GM20000 (cell line): ENCODE measurements around the gene TMEM63B.
"Not testable (repeated sequence)": the region's sequence is repeated elsewhere in the genome, so short reads cannot be mapped to it uniquely, and the experiment has no call there.

ENCODE experiments used
- DNase-seq: peaks from one replicate; pipeline ENCODE4 v3.0.0; 2012; ENCODE audit warnings: low spot score
- TF ChIP-seq, protein P1 (sequence below): IDR thresholded peaks from 2 replicates; pipeline ENCODE4 v1.5.1; 2012; ENCODE audit warnings: mild to moderate bottlenecking, control low read depth; ENCODE audit errors: extremely low read depth, missing control alignments

The TMEM63B gene

DNA sequence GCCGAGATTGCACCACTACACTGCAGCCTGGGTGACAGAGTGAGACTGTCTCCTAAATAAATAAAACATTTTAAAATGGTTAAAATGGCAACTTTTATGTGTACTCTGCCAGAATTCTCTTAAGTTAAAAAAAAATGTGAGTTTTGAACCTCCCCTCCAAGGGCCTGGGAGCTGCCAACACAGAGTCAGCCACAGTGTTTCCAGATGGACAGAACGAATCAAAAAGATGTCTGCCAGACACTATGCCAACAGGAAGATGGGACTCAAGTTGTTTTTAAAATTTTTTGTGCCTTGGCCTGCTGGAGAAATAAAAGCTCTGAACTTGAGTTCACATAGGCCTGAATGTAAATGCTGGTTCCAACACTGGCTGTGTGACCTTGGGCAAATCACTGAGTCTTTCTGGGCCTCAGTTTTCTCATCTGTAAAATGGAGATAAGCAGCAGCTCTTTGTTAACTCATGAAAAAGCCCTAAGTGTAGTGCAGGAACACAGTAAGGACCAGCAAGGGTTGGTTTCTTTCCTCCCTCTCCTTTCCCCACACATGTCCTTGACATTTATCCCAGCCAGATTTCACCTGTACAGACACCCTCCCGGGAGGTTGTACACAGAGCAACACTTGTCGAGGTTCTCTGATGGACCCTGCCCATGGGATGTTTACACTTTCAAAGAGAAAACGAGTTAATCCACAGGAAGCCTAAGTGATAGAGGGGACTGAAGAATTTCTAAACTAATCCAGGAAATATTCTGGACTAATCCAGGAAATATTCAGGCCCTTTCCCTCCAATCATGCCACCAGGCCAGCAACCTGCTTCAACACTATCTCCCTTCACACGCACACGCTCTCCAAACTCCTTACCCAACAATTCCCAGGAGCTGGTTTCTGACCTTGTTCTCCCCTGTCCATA lies 35.1 kb upstream of the TMEM63B start:
- TF ChIP-seq, protein P1, sequence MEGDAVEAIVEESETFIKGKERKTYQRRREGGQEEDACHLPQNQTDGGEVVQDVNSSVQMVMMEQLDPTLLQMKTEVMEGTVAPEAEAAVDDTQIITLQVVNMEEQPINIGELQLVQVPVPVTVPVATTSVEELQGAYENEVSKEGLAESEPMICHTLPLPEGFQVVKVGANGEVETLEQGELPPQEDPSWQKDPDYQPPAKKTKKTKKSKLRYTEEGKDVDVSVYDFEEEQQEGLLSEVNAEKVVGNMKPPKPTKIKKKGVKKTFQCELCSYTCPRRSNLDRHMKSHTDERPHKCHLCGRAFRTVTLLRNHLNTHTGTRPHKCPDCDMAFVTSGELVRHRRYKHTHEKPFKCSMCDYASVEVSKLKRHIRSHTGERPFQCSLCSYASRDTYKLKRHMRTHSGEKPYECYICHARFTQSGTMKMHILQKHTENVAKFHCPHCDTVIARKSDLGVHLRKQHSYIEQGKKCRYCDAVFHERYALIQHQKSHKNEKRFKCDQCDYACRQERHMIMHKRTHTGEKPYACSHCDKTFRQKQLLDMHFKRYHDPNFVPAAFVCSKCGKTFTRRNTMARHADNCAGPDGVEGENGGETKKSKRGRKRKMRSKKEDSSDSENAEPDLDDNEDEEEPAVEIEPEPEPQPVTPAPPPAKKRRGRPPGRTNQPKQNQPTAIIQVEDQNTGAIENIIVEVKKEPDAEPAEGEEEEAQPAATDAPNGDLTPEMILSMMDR = no peak
- no peak for DNase-seq

DNA sequence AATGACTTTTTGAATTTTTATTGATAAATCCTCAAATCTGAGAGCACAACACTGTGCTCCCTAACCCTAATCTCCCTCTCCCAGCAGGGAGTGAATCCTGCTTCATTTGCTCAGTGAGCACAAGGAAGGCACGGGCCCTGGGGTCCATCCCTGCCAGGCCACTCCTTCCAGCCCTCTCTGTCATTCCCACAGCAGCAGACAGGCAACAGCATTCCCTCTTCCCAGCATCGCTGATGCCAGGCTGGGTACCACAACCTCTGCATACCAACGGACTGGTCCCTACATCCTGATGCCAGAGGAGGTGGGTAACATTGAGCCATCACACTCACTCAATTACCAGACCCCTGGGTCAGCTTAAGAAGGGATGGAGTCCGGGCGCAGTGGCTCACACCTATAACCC lies 34.3 kb upstream of the TMEM63B start:
- TF ChIP-seq, protein P1 = no peak

DNA sequence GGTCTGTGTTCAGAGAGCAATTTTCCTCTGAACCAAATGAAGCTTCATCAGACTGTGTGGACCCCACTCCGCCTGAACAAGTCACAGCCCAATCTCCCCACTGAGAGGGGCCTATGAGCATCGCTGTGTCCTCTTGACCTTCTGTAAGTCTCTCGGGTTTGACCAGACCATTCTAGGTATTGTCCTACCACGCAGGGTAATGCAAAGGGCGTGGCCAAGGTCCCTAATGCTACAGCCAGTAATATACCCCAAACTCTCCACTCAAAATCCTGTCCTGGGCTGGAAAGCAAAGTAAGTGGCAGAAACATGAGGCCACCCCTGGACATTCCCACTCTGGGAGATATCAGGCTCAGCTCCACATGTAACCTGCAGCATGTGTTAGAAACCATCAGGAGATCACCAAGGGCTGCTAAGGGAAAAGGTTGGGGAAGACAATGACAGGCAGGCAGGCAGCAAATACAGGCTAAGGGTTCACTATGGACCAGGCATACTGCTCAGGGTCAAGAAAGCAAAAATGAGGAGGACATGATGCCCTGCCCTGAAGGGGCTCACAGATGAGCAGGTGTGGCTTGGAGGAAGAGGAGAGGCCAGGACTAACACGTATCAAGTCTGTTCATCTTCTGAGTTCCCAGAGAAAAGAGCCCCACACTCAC lies 33.5 kb upstream of the TMEM63B start:
- DNase-seq = no peak
- TF ChIP-seq, protein P1 = no peak

More for the DNA sequence above, 34.3 kb upstream of the TMEM63B start:
- DNase-seq = no peak

DNA sequence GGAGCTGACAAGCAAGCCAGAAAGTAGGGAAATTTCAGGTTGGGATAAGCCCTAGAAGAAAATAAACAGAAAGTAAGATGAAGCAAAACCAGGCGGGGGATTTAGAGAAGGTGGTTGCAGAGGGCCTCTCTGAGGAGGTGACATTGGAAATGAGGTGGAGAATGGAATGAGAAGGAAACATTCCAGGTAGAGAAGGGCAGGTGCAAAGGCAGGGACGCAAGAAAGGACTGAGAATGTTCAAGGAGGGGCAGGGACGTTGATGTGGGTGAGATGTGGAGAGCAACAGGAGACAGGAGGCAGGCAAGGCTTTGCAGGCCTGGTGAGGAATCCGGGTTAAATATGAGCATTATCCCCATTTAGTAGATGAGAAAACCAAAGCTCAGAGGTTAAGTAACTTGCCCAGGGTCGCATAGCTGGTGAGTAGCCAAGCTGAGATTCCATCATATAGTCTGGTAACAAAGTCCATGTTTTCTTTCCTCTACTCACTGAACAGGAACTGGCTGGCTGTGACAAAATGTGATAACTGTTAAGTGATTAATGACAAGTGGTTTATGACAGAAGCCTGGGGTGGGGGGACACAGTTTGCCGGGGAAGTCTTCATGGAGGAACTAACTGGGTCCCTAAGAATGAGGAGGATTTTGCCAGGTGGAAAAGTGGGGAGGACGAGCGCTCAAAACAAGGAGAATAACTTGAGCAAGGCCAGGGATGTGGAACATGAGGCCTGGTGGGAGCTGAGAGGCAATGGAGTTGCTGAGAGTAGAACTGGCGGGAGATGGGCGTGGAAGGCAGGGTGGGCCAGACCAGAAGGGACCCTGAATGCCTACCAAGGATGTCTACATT lies 32.7 kb upstream of the TMEM63B start:
- TF ChIP-seq, protein P1 = no peak
- DNase-seq = no peak

DNA sequence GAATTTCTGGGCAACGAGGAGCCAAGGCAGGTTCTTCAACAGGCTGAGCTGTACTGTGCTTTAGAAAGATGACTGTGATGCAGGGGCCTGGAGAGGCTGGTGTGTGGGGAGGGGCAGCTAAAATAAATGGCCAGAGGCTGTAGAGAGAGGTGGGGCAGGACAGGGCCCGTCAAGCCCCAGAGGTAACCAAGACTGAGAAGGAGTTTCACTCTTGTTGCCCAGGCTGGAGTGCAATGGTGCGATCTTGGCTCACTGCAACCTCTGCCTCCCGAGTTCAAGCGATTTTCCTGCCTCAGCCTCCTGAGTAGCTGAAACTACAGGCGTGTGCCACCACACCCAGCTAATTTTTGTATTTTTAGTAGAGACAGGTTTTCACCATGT lies 32.1 kb upstream of the TMEM63B start:
- not testable (repeated sequence) for DNase-seq

DNA sequence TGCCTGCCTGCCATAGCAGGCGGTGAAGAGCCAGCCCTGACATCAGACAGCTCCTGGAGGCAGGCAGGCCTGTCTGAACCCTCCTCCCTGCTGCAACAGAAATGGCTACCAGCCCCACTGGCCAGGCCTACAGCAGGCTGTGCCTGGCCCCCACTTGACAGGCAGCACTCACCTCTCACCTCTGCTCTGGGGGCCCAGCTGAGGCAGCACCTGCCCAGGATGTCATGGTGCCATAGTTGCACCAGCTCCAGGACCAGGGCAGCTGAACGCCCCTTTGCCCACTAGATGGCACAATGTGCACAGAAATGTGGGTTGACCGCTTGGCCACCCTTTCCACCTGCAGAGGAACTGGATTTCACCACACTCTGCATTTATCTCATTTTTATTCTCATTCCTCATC lies 30.7 kb upstream of the TMEM63B start:
- peak; percentile 83 for DNase-seq
- TF ChIP-seq, protein P1 = peak; percentile 98

DNA sequence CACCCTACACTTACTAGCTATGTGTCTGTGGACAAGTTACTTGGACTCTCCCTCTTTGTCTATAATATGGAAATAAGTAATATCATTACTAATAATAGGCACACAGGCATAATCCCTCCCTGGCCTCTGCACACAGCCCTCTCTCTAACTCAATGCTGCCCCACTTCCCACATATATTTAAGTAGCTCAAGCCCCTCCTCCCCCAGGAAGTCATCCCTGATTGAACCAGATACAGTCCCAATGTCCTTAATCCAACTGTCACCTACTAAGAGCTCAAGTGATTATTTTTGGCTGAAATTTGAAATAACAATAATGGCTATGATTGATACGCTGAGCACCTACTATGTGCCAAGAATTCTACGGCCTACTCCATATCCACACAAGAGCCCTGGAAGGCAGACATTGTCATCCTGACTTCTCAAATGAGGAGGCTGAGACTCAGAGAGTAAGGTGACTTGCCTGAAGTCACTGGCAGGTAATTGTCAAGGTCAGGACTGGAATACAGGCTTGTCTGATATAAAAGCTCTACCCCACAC lies 29.5 kb upstream of the TMEM63B start:
- TF ChIP-seq, protein P1 = no peak
- DNase-seq = no peak
